ENCODE data around the gene GAMT.

DNA sequence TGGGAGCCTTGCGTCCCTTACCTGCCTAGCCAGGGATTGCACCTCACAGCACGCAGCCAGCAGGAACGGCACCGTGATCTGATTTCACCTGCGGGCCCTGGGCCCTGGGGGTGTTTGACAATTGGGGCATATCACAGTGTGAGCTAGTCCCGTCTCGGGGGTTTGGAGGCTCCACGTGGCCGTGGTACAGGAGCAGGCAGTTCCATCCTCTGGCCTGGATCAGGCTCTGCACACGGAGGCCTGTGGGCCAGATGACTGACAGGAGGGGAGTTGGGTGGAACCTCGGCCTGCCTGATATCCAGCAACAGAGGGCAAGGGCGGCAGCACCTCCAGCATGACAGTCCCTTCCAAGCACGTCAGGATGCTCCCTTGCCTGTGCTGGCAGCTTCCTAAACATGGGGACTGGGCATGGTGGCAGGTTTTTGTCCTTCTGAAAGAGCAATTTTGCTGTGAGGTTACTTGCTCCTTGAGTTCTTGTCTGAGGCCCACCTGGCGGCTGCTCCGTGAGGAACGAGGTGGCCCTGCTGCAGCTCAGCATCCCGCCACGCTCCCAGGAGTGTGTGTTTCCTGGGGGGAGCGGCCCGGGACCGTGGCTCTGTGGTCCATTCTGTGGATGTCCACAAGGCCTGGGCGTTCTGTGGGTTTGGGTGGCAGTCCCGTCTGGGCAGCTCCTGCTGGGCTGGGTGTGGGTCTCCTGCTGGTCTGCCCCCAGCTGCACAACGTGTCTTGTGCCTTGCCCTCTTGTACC is 30.6 kb upstream of the GAMT start:
- no peak for TF ChIP-seq SUZ12 (IDR thresholded peaks at IDR 0.05; ENCODE audit: extremely low read depth, insufficient read depth, insufficient read length)
- TF ChIP-seq YY1 (IDR thresholded peaks at IDR 0.05; ENCODE audit: insufficient read depth, insufficient read length): no peak
- no peak for TF ChIP-seq ZNF274 (IDR thresholded peaks at IDR 0.05; ENCODE audit: low read depth, low read length)

All from NT2/D1 (cell line).